A673 (cell line): ENCODE measurements around the gene SLC22A4.

Experiments
- CTCF ChIP-seq: fragments of 300-800, 200-600 bp; sonication (generic); conservative IDR thresholded peaks from 2 replicates; pipeline ENCODE4 v1.5.1; 2017; ENCODE audit warnings: low read depth, mild to moderate bottlenecking, antibody characterized with exemption, low read length, moderate library complexity, mixed read lengths
- EZH2 ChIP-seq: fragments of 200-600 bp; sonication (generic); IDR thresholded peaks from 2 replicates; pipeline ENCODE4 v1.6.1; 2017; ENCODE audit warnings: borderline replicate concordance, low read depth, mild to moderate bottlenecking, mixed read lengths, antibody characterized with exemption, low read length; ENCODE audit not compliant: poor library complexity, severe bottlenecking

GRCh38 chr5:132263548-132264261 is 30.5 kb upstream of the SLC22A4 start:
- TF ChIP-seq CTCF: no peak
- TF ChIP-seq EZH2: no peak
